ENCODE measurements around the gene ZNF668.

Gene ZNF668

DNA sequence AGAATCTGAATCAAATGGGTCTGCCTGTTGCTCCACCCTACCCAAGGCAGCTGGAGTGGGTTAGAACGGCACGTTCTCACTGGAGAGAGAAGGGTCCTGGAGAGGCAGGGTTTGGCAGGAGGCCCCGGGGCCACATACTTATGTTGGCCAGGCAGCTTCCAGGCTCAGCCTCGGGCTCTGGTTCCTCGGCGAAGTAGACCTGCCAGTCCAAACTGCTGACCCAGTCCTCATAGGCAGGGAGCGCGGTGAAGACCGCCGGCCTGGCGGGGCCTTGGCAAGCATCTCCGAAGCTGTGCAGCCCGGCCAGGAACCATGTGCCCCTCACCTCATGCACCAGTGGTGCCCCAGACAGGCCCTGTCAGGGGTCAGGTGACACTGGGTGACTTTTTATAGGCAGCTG is 9.9 kb upstream of the ZNF668 start:
- Histone ChIP-seq H3K27ac (ENCODE audit: poor library complexity, severe bottlenecking) (no peak overlapping the region), H3K9me3 (ENCODE audit: severe bottlenecking) (no peaks in the 10 kb centered on the region), H3K27me3 (ENCODE audit: insufficient read depth, poor library complexity, severe bottlenecking) (no peaks in the 10 kb centered on the region), H3K4me1 (ENCODE audit: insufficient read depth, poor library complexity, severe bottlenecking) (no peaks in the 10 kb centered on the region), H3K36me3 (ENCODE audit: low read depth) (peaks cover 36% of the 10 kb centered on the region), H3K4me3 (ENCODE audit: severe bottlenecking) (no peak overlapping the region)
- ATAC-seq (ENCODE audit: low read depth), result no peak
- TF ChIP-seq, protein P1, sequence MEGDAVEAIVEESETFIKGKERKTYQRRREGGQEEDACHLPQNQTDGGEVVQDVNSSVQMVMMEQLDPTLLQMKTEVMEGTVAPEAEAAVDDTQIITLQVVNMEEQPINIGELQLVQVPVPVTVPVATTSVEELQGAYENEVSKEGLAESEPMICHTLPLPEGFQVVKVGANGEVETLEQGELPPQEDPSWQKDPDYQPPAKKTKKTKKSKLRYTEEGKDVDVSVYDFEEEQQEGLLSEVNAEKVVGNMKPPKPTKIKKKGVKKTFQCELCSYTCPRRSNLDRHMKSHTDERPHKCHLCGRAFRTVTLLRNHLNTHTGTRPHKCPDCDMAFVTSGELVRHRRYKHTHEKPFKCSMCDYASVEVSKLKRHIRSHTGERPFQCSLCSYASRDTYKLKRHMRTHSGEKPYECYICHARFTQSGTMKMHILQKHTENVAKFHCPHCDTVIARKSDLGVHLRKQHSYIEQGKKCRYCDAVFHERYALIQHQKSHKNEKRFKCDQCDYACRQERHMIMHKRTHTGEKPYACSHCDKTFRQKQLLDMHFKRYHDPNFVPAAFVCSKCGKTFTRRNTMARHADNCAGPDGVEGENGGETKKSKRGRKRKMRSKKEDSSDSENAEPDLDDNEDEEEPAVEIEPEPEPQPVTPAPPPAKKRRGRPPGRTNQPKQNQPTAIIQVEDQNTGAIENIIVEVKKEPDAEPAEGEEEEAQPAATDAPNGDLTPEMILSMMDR (IDR thresholded peaks at IDR 0.05; ENCODE audit: poor library complexity, severe bottlenecking), result no peak
- DNase-seq (ENCODE audit: low spot score), result no peak

DNA sequence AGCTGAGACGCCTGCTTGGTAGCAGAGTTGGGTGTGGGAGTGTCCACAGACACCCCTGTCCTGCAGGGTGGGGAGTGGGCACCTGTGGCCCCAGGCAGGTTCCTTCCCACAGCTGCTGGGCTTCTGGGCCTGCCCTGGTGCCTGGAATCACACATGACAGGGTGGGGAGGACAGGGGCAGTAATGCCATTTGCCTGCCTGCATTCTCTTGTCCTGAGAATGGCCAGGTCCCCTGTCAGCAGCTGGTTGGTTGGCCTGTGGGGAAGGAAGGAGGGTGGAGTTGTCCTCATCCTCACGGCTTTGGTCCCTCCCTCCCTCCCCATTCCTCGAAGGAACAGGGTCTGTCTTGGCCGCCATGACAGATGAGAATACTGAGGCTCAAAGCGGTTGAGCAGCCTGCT is 9.5 kb upstream of the ZNF668 start:
- peaks cover 38% of the 10 kb centered on the region for H3K36me3 ChIP-seq (ENCODE audit: low read depth)
- TF ChIP-seq, protein P1 (IDR thresholded peaks at IDR 0.05; ENCODE audit: poor library complexity, severe bottlenecking), result no peak
- H3K27ac ChIP-seq (ENCODE audit: poor library complexity, severe bottlenecking), result no peak overlapping the region

DNA sequence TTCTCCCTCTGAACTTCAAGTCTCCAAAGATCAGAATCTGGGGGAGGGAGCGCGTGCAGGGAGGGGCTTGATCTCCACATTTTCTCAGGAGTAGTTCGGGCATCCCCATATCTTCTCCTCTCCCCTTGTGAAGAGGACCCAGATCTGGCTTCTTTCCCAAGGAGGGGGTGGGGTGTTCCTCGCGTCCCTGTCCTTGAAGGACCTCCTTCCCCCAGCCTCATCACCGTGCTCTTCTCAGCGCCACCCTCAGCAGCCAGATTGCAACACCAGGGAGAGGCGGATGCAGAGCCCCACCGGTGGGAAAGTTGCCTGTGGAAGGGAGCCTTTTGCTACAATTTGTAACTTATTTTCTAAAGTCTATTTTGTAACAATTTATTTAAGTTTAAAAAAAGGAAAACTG is 9.0 kb upstream of the ZNF668 start:
- Histone ChIP-seq H3K27ac (ENCODE audit: poor library complexity, severe bottlenecking) (no peak overlapping the region), H3K9me3 (ENCODE audit: severe bottlenecking) (no peaks in the 10 kb centered on the region), H3K4me3 (ENCODE audit: severe bottlenecking) (no peak overlapping the region), H3K27me3 (ENCODE audit: insufficient read depth, poor library complexity, severe bottlenecking) (no peaks in the 10 kb centered on the region), H3K36me3 (ENCODE audit: low read depth) (peaks cover 40% of the 10 kb centered on the region), H3K4me1 (ENCODE audit: insufficient read depth, poor library complexity, severe bottlenecking) (no peaks in the 10 kb centered on the region)
- ATAC-seq (ENCODE audit: low read depth), result no peak
- TF ChIP-seq, protein P1 (IDR thresholded peaks at IDR 0.05; ENCODE audit: poor library complexity, severe bottlenecking), result no peak
- DNase-seq (ENCODE audit: low spot score), result no peak

More for the DNA sequence above, 9.5 kb upstream of the ZNF668 start:
- Histone ChIP-seq H3K4me3 (ENCODE audit: severe bottlenecking) (no peak overlapping the region), H3K4me1 (ENCODE audit: insufficient read depth, poor library complexity, severe bottlenecking) (no peaks in the 10 kb centered on the region), H3K9me3 (ENCODE audit: severe bottlenecking) (no peaks in the 10 kb centered on the region), H3K27me3 (ENCODE audit: insufficient read depth, poor library complexity, severe bottlenecking) (no peaks in the 10 kb centered on the region)
- DNase-seq (ENCODE audit: low spot score) (no peak), ATAC-seq (ENCODE audit: low read depth) (no peak)

DNA sequence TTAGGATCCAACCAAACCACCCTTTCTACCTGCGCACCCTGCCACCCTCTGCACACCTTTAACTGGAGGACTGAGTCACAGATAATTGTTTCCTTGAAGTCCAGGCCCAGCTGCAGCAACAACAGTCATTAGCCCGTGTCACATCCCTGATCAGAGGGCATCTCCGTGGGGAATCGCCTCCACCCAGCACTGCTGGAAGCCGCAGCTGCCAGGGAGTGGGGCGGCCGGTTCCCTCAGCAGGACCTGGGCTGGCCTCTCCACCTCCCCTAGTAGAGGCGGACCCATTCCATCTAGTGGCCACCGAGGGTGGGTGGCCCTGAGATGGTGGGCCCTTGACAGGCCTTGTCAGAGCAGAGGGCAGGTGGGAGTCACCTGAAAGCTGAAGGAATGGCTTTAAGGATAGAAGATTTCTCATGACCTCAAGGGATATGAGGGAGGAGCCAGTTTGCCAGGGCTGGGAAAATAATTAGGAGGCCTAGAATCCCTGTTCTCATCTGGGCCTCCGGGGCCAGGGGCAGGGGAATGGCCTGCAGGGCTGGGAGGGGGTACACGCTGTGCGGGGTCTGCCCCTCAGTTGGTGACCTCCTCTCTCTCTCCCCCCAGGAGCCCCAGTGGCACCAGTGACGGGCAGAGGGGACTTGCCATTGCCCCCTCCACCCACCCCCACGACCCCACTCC is 8.5 kb upstream of the ZNF668 start:
- TF ChIP-seq, protein P1 (IDR thresholded peaks at IDR 0.05; ENCODE audit: poor library complexity, severe bottlenecking), result no peak

More for the DNA sequence above, 8.5 kb upstream of the ZNF668 start:
- no peak for ATAC-seq (ENCODE audit: low read depth)
- Histone ChIP-seq H3K4me3 (ENCODE audit: severe bottlenecking) (no peak overlapping the region), H3K27me3 (ENCODE audit: insufficient read depth, poor library complexity, severe bottlenecking) (no peaks in the 10 kb centered on the region), H3K36me3 (ENCODE audit: low read depth) (peaks cover 45% of the 10 kb centered on the region), H3K4me1 (ENCODE audit: insufficient read depth, poor library complexity, severe bottlenecking) (no peaks in the 10 kb centered on the region), H3K27ac (ENCODE audit: poor library complexity, severe bottlenecking) (peak overlapping the region; percentile 4), H3K9me3 (ENCODE audit: severe bottlenecking) (no peaks in the 10 kb centered on the region)
- DNase-seq (ENCODE audit: low spot score), result peak; percentile 55
